Measurements from ENCODE around the gene TXN. TPM values are rescaled to one million over a fixed set of nuclear protein-coding genes. Genes with fewer than 3 reads are reported as not detected.

TXN gene
- total and polyA plus RNA-seq, 2 of the 8 experiments (the other 6 are each of a cell fraction or from before 2014, with no cell fraction given), result 297 to 419 TPM

- no peak overlapping the region for H4K5ac ChIP-seq (ENCODE audit: insufficient read length, low read depth, low read length)
- POLR2A ChIA-PET (ENCODE audit: partially characterized antibody), result interaction anchor here (0.8 to 4.1 kb wide), 21 partner anchors 8 to 207 kb away, joined by 3 to 44 read pairs (median 5); partner anchors contain the start of gene C9orf152
- H3K79me1 ChIP-seq (ENCODE audit: low read depth, low read length), result peaks cover 5% of the 10 kb centered on the region; the same call in 1 of the 2 replicates
- no peaks in the 10 kb centered on the region for H3K9me3 ChIP-seq (ENCODE audit: insufficient read depth in 2 of 2, low read depth in 1 of 2, low read length in 1 of 2)
- CTCF ChIA-PET (ENCODE audit: partially characterized antibody), result no interaction called here
- H3K18ac ChIP-seq (ENCODE audit: extremely low read depth, low read length), result peak overlapping the region; percentile 89
- peaks cover 29 to 54% of the 10 kb centered on the region in 2 experiments for H3K79me2 ChIP-seq (ENCODE audit: control insufficient read depth in 1 of 2, insufficient read depth in 2 of 2, low read length in 2 of 2)
- no peak overlapping the region for H2AK5ac ChIP-seq (ENCODE audit: low read depth, low read length)
- H2BK15ac ChIP-seq (ENCODE audit: low read length), result no peak overlapping the region; the same call in 1 of the 2 replicates
- WGBS, 2 experiments (ENCODE audit: extremely low coverage in 1 of 2, insufficient coverage in 1 of 2, insufficient read length in 1 of 2, insufficient replicate concordance in 2 of 2, low coverage in 1 of 2, low lambda C conversion rate in 2 of 2, missing lambda C conversion rate in 1 of 2), result 1% methylated on average over 40 of the region's 81 CpGs; no CpG with 5 or more reads in 1 of the 2 experiments
- peak overlapping the region; percentile 70 for H4K91ac ChIP-seq (replicated peaks; ENCODE audit: insufficient read length, low read length)
- H2BK20ac ChIP-seq (ENCODE audit: low read length), result no peak overlapping the region
- H3K23me2 ChIP-seq (ENCODE audit: low read depth, low read length), result peaks cover 11% of the 10 kb centered on the region
- H3K4me1 ChIP-seq (replicated peaks in 1 of 4; ENCODE audit: control insufficient read depth in 3 of 4, insufficient read depth in 4 of 4, low read length in 3 of 4), result peaks cover 8 to 18% (median 10%) of the 10 kb centered on the region in 4 experiments
- H2AFZ ChIP-seq (ENCODE audit: low read length), result no peak overlapping the region
- peak overlapping the region; percentile 86 for H2BK12ac ChIP-seq (ENCODE audit: low read depth, low read length)
- peak overlapping the region; percentile 70 for H3K56ac ChIP-seq (replicated peaks; ENCODE audit: insufficient read length, low read depth, low read length)
- peak overlapping the region; percentile 73 to 88 (median 78) for H3K9ac ChIP-seq (replicated peaks in 1 of 4; ENCODE audit: extremely low read depth in 1 of 4, low read depth in 3 of 4, low read length in 3 of 4)
- no peaks in the 10 kb centered on the region; a peak in 1 of 7 replicates for H3K27me3 ChIP-seq (replicated peaks in 1 of 4; ENCODE audit: control insufficient read depth in 3 of 4, extremely low read depth in 1 of 4, insufficient read depth in 3 of 4, low read length in 3 of 4)
- H3K27ac ChIP-seq (ENCODE audit: low read depth, low read length), result peak overlapping the region; percentile 39
- H3K4me2 ChIP-seq (ENCODE audit: insufficient read depth in 1 of 2, low read depth in 2 of 2, low read length in 2 of 2), result peak overlapping the region; percentile 93 to 96
- H3K4me3 ChIP-seq (ENCODE audit: extremely low read depth in 1 of 4, insufficient read depth in 2 of 4, low read depth in 3 of 4, low read length in 4 of 4), result peak overlapping the region; percentile 82 to 94 (median 92)
- no peak for FAIRE-seq
- no peak overlapping the region for H3K14ac ChIP-seq (ENCODE audit: insufficient read length)
- peaks cover 0 to 1% (median 0%) of the 10 kb centered on the region in 4 experiments; a peak in 2 of 8 replicates for H3K36me3 ChIP-seq (ENCODE audit: control insufficient read depth in 2 of 4, insufficient read depth in 4 of 4, low read length in 3 of 4)
- peak overlapping the region; percentile 92 for H4K8ac ChIP-seq (ENCODE audit: extremely low read depth, insufficient read depth, low read length)
- peak overlapping the region; percentile 91 for H2BK5ac ChIP-seq (ENCODE audit: low read depth, low read length)
- no peak overlapping the region for H3K23ac ChIP-seq (ENCODE audit: insufficient read length)
- peaks cover 7 to 14% of the 10 kb centered on the region in 2 experiments for H4K20me1 ChIP-seq (replicated peaks in 1 of 2; ENCODE audit: control insufficient read depth in 1 of 2, insufficient read depth in 2 of 2, low read length in 2 of 2)
- DNase-seq (ENCODE audit: low read depth in 1 of 2, low spot score in 2 of 2), result peak in 1 of 2 experiments; percentile 68
- no peak overlapping the region for H2BK120ac ChIP-seq (replicated peaks; ENCODE audit: low read depth, low read length)
- H3K4ac ChIP-seq (replicated peaks; ENCODE audit: insufficient read length, low read depth, low read length), result peak overlapping the region; percentile 79
- TF ChIP-seq SIN3A (conservative IDR thresholded peaks at IDR 0.05 in 1 of 2, IDR thresholded peaks at IDR 0.05 in 1 of 2; ENCODE audit: low read depth in 1 of 2, low read length in 2 of 2) (peak; percentile 3 to 44; a peak in 2 of 4 replicates), ASH2L (IDR thresholded peaks at IDR 0.05; ENCODE audit: low read length) (peak; percentile 34), KDM4A (IDR thresholded peaks at IDR 0.05; ENCODE audit: low read depth, low read length, severe bottlenecking) (peak; percentile 64), SAP30 (IDR thresholded peaks at IDR 0.05; ENCODE audit: insufficient read depth, insufficient replicate concordance, low read length) (peak; percentile 6), SIX5 (IDR thresholded peaks at IDR 0.05; ENCODE audit: low read depth, low read length) (no peak), TAF1 (IDR thresholded peaks at IDR 0.05; ENCODE audit: low read depth, low read length) (no peak), HDAC2 (IDR thresholded peaks at IDR 0.05; ENCODE audit: borderline replicate concordance in 1 of 2, low read depth in 2 of 2, low read length in 2 of 2) (0 out of 4 replicates have a peak, but pooled peaks of 1 of the 2 experiments have one; percentile 18), RXRA (IDR thresholded peaks at IDR 0.05; ENCODE audit: insufficient read depth, low read depth, low read length) (no peak)
- TF ChIP-seq, protein P1, sequence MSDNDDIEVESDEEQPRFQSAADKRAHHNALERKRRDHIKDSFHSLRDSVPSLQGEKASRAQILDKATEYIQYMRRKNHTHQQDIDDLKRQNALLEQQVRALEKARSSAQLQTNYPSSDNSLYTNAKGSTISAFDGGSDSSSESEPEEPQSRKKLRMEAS (IDR thresholded peaks at IDR 0.05), result peak; percentile 56
These were observed 586 bp downstream of the TXN start for GRCh38 chr9:110255463-110256379.

All from H1 (cell line).